ENCODE data around the gene MYO18A. TPM values are rescaled to one million over a fixed set of nuclear protein-coding genes. Genes with fewer than 3 reads are reported as not detected.

Gene MYO18A
- total and polyA plus RNA-seq, 2 of the 4 experiments (the other 2 are of a cell fraction) = 22.4 to 39.1 TPM

GRCh38 chr17:29125651-29126050 is 54.5 kb downstream of the MYO18A start:
- DNase-seq = no peak
- no peak overlapping the region for H2BK120ac ChIP-seq (ENCODE audit: low read depth, low read length)
- H4K91ac ChIP-seq (ENCODE audit: insufficient read depth, low read depth, low read length) = no peak overlapping the region
- H3K27me3 ChIP-seq (ENCODE audit: control insufficient read depth, insufficient read depth, low read length) = no peaks in the 10 kb centered on the region
- peak overlapping the region; percentile 23; the same call in 1 of the 2 replicates for H2AK5ac ChIP-seq (ENCODE audit: low read depth, low read length)
- no peak overlapping the region for H4K5ac ChIP-seq (ENCODE audit: low read depth, low read length)
- peak overlapping the region; percentile 78 for H2AK9ac ChIP-seq (replicated peaks; ENCODE audit: low read depth, low read length, poor library complexity)
- peaks cover 27 to 38% of the 10 kb centered on the region in 2 experiments for H3K79me1 ChIP-seq (ENCODE audit: low read depth in 1 of 2, low read length in 2 of 2)
- H3K23ac ChIP-seq (ENCODE audit: low read depth, low read length) = no peak overlapping the region
- no peak overlapping the region for H4K8ac ChIP-seq (ENCODE audit: low read depth in 2 of 2, low read length in 2 of 2)
- H2AFZ ChIP-seq (replicated peaks; ENCODE audit: low read length, poor library complexity) = no peak overlapping the region
- intact Hi-C loops (cut with micrococcal nuclease) = no loop called here
- in situ Hi-C loops (cut with MboI; ENCODE audit: low sequenced_read_pairs) = no loop called here
- BruUV-seq (replicated peaks) = no TSS peak
- dilution Hi-C loops (cut with HindIII; ENCODE audit: low sequenced_read_pairs, unreplicated experiment) = no loop called here
- H3K56ac ChIP-seq (ENCODE audit: extremely low read depth, insufficient read depth, low read length) = no peak overlapping the region
- H2BK20ac ChIP-seq (ENCODE audit: low read depth, low read length) = no peak overlapping the region
- peaks cover 11% of the 10 kb centered on the region for H3K9me1 ChIP-seq (ENCODE audit: insufficient read depth, low read length)
- no peak overlapping the region for H3K4me3 ChIP-seq (ENCODE audit: insufficient read depth, low read depth, low read length)
- H3K14ac ChIP-seq (replicated peaks; ENCODE audit: low read depth, low read length) = no peak overlapping the region
- WGBS, 2 experiments (ENCODE audit: extremely low coverage in 2 of 2, insufficient read length in 1 of 2) = 88% methylated on average over 4 of the region's 9 CpGs; no CpG with 5 or more reads in 1 of the 2 experiments
- H4K20me1 ChIP-seq (ENCODE audit: insufficient read depth, low read length) = peaks cover 27% of the 10 kb centered on the region; the same call in 1 of the 2 replicates
- no peak for ATAC-seq (ENCODE audit: low read depth)
- H3K9me3 ChIP-seq (ENCODE audit: control insufficient read depth, insufficient read depth, low read length) = no peaks in the 10 kb centered on the region
- peaks cover 14% of the 10 kb centered on the region for H3K36me3 ChIP-seq (ENCODE audit: control insufficient read depth, insufficient read depth, low read length)
- H3K18ac ChIP-seq (ENCODE audit: low read depth, low read length) = no peak overlapping the region
- H3K4me1 ChIP-seq (ENCODE audit: control insufficient read depth, insufficient read depth, low read length) = no peaks in the 10 kb centered on the region
- H3K4ac ChIP-seq (ENCODE audit: low read depth, low read length) = no peak overlapping the region
- H2BK5ac ChIP-seq (ENCODE audit: low read depth, low read length, poor library complexity, severe bottlenecking) = no peak overlapping the region
- no peak overlapping the region for H2BK15ac ChIP-seq (ENCODE audit: low read depth, low read length)
- no peak overlapping the region for H3K9ac ChIP-seq (ENCODE audit: low read depth, low read length)
- TF ChIP-seq RAD21 (IDR thresholded peaks at IDR 0.05; ENCODE audit: low read length) (no peak), ELK1 (IDR thresholded peaks at IDR 0.05; ENCODE audit: borderline replicate concordance, low read depth, low read length) (no peak), NFE2L2 (IDR thresholded peaks at IDR 0.05; ENCODE audit: low read depth, low read length) (no peak), MXI1 (IDR thresholded peaks at IDR 0.05; ENCODE audit: borderline replicate concordance, low read depth, low read length) (no peak), FOS (IDR thresholded peaks at IDR 0.05; ENCODE audit: low read depth, low read length) (no peak), MAZ (IDR thresholded peaks at IDR 0.05; ENCODE audit: borderline replicate concordance, low read depth, low read length) (no peak), CTCF (conservative IDR thresholded peaks at IDR 0.05; ENCODE audit: low read depth, low read length) (no peak), SMC3 (IDR thresholded peaks at IDR 0.05; ENCODE audit: low read depth, low read length) (no peak), CHD1 (IDR thresholded peaks at IDR 0.05; ENCODE audit: low read depth, low read length) (no peak), MAFK (IDR thresholded peaks at IDR 0.05; ENCODE audit: low read depth, low read length) (no peak)
- ChIA-PET POLR2A (ENCODE audit: unreplicated experiment) (no interaction called here), CTCF (interaction anchor here (0.6 to 2.3 kb wide), 2 partner anchors 9 to 22 kb away, joined by 4 to 40 read pairs; no protein-coding TSS in a partner anchor)
- H3K27ac ChIP-seq (ENCODE audit: insufficient read depth, low read length) = no peak overlapping the region
- no peak overlapping the region for H3K4me2 ChIP-seq (ENCODE audit: low read depth, low read length)

All from IMR-90 (cell line).